ENCODE results near the gene ZNF26.

DNA sequence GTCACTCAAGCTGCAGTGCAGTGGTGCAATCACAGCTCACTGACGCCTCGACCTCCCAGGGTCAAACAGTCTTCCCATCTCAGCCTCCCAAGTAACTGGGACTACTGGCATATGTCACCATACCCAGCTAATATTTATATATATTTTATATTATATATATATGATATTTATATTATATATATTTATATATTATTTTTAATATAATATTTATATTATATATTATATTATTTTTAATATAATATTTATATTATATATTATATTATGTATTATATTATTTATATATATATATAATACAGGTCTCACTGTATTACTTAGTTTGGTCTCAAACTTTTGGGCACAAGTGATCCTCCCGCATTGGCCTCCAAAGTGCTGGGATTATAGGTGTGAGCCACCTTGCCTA is 60.5 kb downstream of the ZNF26 start:
- TF ChIP-seq, protein P1, sequence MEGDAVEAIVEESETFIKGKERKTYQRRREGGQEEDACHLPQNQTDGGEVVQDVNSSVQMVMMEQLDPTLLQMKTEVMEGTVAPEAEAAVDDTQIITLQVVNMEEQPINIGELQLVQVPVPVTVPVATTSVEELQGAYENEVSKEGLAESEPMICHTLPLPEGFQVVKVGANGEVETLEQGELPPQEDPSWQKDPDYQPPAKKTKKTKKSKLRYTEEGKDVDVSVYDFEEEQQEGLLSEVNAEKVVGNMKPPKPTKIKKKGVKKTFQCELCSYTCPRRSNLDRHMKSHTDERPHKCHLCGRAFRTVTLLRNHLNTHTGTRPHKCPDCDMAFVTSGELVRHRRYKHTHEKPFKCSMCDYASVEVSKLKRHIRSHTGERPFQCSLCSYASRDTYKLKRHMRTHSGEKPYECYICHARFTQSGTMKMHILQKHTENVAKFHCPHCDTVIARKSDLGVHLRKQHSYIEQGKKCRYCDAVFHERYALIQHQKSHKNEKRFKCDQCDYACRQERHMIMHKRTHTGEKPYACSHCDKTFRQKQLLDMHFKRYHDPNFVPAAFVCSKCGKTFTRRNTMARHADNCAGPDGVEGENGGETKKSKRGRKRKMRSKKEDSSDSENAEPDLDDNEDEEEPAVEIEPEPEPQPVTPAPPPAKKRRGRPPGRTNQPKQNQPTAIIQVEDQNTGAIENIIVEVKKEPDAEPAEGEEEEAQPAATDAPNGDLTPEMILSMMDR (IDR thresholded peaks at IDR 0.05): no peak
- no peak for TF ChIP-seq POLR2A (IDR thresholded peaks at IDR 0.05)
- no peak for TF ChIP-seq POLR2AphosphoS5 (IDR thresholded peaks at IDR 0.05; ENCODE audit: insufficient read depth in 1 of 2, low read depth in 1 of 2)
